ENCODE measurements around the gene BUD23. TPM values are rescaled to one million over a fixed set of nuclear protein-coding genes. Genes with fewer than 3 reads are reported as not detected.

The BUD23 gene
- total and polyA plus RNA-seq, 2 experiments from 2014 or later, result 63.9 to 170 TPM

DNA sequence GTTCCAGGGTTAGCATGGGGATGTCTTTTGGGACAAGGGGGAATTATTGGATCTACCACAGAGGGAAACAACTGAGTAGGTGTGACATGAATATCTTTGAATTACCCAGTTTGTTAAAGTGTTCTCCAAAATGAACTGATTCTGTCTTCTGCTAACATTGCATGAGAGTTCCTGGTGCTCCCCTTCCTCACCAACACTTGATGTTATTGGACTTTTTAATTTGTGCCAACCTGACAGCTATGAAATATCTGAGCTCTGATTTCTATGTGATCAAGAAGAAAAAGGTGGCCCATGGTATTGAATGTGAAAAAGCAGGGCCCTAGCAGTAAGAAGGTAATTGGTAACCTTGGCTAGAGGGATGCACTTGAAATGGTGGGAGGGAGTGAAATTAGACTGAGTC lies 20.4 kb upstream of the BUD23 start:
- Histone ChIP-seq H3K4me3 (no peak overlapping the region), H3K36me3 (no peaks in the 10 kb centered on the region), H3K27me3 (no peaks in the 10 kb centered on the region), H3K4me1 (ENCODE audit: low read depth) (no peaks in the 10 kb centered on the region), H3K27ac (no peak overlapping the region), H3K9me3 (ENCODE audit: low read depth) (no peaks in the 10 kb centered on the region)
- no peak for TF ChIP-seq CTCF (IDR thresholded peaks at IDR 0.05; ENCODE audit: low read depth, low read length)
- no peak for DNase-seq (ENCODE audit: low read depth in 1 of 2, low spot score in 1 of 2)

- H3K27me3 ChIP-seq, result no peaks in the 10 kb centered on the region
- peak; percentile 57 for TF ChIP-seq CTCF (IDR thresholded peaks at IDR 0.05; ENCODE audit: low read depth, low read length)
- H3K9me3 ChIP-seq (ENCODE audit: low read depth), result no peaks in the 10 kb centered on the region
- peak; percentile 93 to 96 for DNase-seq (ENCODE audit: low read depth in 1 of 2, low spot score in 1 of 2)
- H3K27ac ChIP-seq, result no peak within 1 kb of the TSS
- peaks cover 7% of the 10 kb centered on the region for H3K4me1 ChIP-seq (ENCODE audit: low read depth)
- H3K36me3 ChIP-seq, result no peaks in the 10 kb centered on the region
- H3K4me3 ChIP-seq, result peak within 1 kb of the TSS; percentile 98
These were observed 15.9 kb upstream of the BUD23 start, which contains the start of gene VPS37D for GRCh38 chr7:73667344-73668102. VPS37D (plus strand) TSS chr7:73667831; CDS start chr7:73667959, 128 bp downstream.

DNA sequence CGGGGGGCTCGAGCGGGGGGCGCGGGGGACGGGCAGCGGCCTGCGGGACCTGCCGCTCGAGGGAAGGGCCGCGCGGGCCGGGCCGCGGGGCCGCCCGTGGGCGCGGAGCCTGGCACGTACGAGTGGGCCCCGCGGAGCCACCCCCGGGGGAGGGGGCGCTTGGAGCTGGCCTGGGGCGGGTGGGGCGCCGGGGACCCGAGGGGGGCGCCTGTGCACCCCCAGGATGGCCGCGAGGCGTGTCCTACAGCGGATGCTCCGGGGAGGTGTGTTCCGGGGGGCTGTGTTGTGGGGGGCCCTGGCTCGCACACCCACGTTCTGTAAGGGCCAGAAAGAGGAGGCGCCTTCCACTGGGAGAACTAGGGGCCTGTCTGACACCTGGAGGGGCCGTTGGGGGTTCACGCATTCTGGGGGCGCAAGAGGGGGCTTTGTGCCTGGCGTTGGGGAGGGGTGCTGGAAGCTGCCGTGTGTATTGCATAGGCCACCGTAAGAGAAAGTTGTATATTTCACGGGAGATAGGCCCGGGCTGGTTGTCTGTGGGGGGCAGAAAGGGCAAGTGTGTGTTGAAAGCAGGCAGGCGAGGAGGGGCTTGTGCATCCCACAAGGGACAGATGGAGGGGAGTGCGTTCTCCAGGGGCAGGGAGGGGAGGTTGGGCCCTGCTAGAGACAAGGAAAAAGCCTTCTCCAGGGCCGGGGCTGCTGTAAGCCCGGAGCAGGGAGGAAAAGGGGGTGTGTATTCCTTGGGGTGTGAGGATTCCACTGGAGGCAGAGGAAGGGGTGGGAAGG lies 15.1 kb upstream of the BUD23 start:
- Histone ChIP-seq H3K4me3 (peak overlapping the region; percentile 98), H3K27ac (no peak overlapping the region), H3K27me3 (no peaks in the 10 kb centered on the region), H3K36me3 (no peaks in the 10 kb centered on the region), H3K9me3 (ENCODE audit: low read depth) (no peaks in the 10 kb centered on the region), H3K4me1 (ENCODE audit: low read depth) (peaks cover 7% of the 10 kb centered on the region)
- peak; percentile 20 to 48 for DNase-seq (ENCODE audit: low read depth in 1 of 2, low spot score in 1 of 2)
- TF ChIP-seq CTCF (IDR thresholded peaks at IDR 0.05; ENCODE audit: low read depth, low read length), result no peak

DNA sequence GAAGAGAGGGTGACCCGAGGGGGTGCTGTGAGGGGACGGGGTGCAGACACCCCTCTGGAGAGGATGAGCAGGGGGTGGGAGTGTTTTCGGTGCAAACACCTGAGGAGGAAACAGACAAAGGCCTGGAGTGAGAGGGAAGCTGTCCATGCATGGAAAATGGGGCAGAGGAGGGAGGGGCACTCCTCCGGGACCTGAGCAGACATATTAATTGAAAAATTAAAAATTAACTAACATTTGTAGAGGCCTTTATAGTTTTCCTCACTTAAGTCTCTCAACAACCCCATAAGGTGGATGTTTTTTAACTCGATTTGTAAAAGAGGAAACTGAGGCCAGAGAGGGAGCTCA lies 14.5 kb upstream of the BUD23 start:
- no peak for DNase-seq (ENCODE audit: low read depth in 1 of 2, low spot score in 1 of 2)
- peaks cover 7% of the 10 kb centered on the region for H3K4me1 ChIP-seq (ENCODE audit: low read depth)
- H3K4me3 ChIP-seq, result peak overlapping the region; percentile 98
- H3K27ac ChIP-seq, result no peak overlapping the region
- H3K36me3 ChIP-seq, result no peaks in the 10 kb centered on the region
- H3K9me3 ChIP-seq (ENCODE audit: low read depth), result no peaks in the 10 kb centered on the region
- H3K27me3 ChIP-seq, result no peaks in the 10 kb centered on the region
- no peak for TF ChIP-seq CTCF (IDR thresholded peaks at IDR 0.05; ENCODE audit: low read depth, low read length)

GRCh38 chr7:73669288-73669701 lies 14.1 kb upstream of the BUD23 start:
- Histone ChIP-seq H3K27ac (no peak overlapping the region), H3K27me3 (no peaks in the 10 kb centered on the region), H3K4me1 (ENCODE audit: low read depth) (peaks cover 7% of the 10 kb centered on the region), H3K36me3 (no peaks in the 10 kb centered on the region), H3K9me3 (ENCODE audit: low read depth) (no peaks in the 10 kb centered on the region), H3K4me3 (no peak overlapping the region)
- TF ChIP-seq CTCF (IDR thresholded peaks at IDR 0.05; ENCODE audit: low read depth, low read length), result no peak
- no peak for DNase-seq (ENCODE audit: low read depth in 1 of 2, low spot score in 1 of 2)

Measured in cardiac muscle cell (in vitro differentiated cells and primary cell).